C4-2B (cell line): Measurements from ENCODE around the gene CASZ1.

ENCODE experiments used
- ZFX ChIP-seq: fragments of 450-650 bp; IDR thresholded peaks from 2 replicates; pipeline ENCODE4 v1.6.1; 2017
- TF ChIP-seq, protein P1 (sequence below): fragments of 450-650 bp; conservative IDR thresholded peaks from 2 replicates; pipeline ENCODE4 v1.5.1; 2017; ENCODE audit warnings: mild to moderate bottlenecking

GRCh38 chr1:10751561-10752085 lies 44.8 kb downstream of the CASZ1 start:
- TF ChIP-seq, protein P1, sequence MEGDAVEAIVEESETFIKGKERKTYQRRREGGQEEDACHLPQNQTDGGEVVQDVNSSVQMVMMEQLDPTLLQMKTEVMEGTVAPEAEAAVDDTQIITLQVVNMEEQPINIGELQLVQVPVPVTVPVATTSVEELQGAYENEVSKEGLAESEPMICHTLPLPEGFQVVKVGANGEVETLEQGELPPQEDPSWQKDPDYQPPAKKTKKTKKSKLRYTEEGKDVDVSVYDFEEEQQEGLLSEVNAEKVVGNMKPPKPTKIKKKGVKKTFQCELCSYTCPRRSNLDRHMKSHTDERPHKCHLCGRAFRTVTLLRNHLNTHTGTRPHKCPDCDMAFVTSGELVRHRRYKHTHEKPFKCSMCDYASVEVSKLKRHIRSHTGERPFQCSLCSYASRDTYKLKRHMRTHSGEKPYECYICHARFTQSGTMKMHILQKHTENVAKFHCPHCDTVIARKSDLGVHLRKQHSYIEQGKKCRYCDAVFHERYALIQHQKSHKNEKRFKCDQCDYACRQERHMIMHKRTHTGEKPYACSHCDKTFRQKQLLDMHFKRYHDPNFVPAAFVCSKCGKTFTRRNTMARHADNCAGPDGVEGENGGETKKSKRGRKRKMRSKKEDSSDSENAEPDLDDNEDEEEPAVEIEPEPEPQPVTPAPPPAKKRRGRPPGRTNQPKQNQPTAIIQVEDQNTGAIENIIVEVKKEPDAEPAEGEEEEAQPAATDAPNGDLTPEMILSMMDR, result no peak
- no peak for TF ChIP-seq ZFX
